Measurements from ENCODE around the gene GLB1L.

- no peak for TF ChIP-seq CTCF (optimal IDR thresholded peaks at IDR 0.05 in 1 of 3, IDR thresholded peaks at IDR 0.05 in 1 of 3, conservative IDR thresholded peaks at IDR 0.05 in 1 of 3; ENCODE audit: extremely low read depth in 1 of 3, insufficient read depth in 2 of 3, low read length in 3 of 3)
- no peak for TF ChIP-seq EZH2 (IDR thresholded peaks at IDR 0.05; ENCODE audit: low read length)
Observed at GRCh38 chr2:219282943-219283581, 37.8 kb upstream of the GLB1L start.
